Measurements from ENCODE around the gene LOX.

Gene LOX

GRCh38 chr5:122078116-122079110 lies at the start of gene LOX:
Gene LOX, minus strand, starts transcription at chr5:122078259. Its CDS starts 274 bp downstream, at chr5:122077985.
- in situ Hi-C loops (cut with HindIII; ENCODE audit: low sequenced_read_pairs): no loop called here

- in situ Hi-C loops (cut with HindIII; ENCODE audit: low sequenced_read_pairs): no loop called here
Observed at GRCh38 chr5:122126756-122127321, 48.8 kb upstream of the LOX start.

- in situ Hi-C loops (cut with HindIII; ENCODE audit: low sequenced_read_pairs): no loop called here
Observed at GRCh38 chr5:122126177-122126755, 48.2 kb upstream of the LOX start.

GRCh38 chr5:122124766-122125165 lies 46.7 kb upstream of the LOX start:
- in situ Hi-C loops (cut with HindIII; ENCODE audit: low sequenced_read_pairs): no loop called here

GRCh38 chr5:122121479-122122465 lies 43.7 kb upstream of the LOX start:
- in situ Hi-C loops (cut with HindIII; ENCODE audit: low sequenced_read_pairs): no loop called here

- in situ Hi-C loops (cut with HindIII; ENCODE audit: low sequenced_read_pairs): no loop called here
Observed at GRCh38 chr5:122120957-122121356, 42.9 kb upstream of the LOX start.

GRCh38 chr5:122120493-122120892 lies 42.4 kb upstream of the LOX start:
- in situ Hi-C loops (cut with HindIII; ENCODE audit: low sequenced_read_pairs): no loop called here

GRCh38 chr5:122119205-122119604 lies 41.1 kb upstream of the LOX start:
- in situ Hi-C loops (cut with HindIII; ENCODE audit: low sequenced_read_pairs): no loop called here

- in situ Hi-C loops (cut with HindIII; ENCODE audit: low sequenced_read_pairs): no loop called here
Observed at GRCh38 chr5:122118356-122118948, 40.4 kb upstream of the LOX start.

GRCh38 chr5:122114501-122114900 lies 36.4 kb upstream of the LOX start:
- in situ Hi-C loops (cut with HindIII; ENCODE audit: low sequenced_read_pairs): no loop called here

GRCh38 chr5:122112733-122113558 lies 34.9 kb upstream of the LOX start:
- in situ Hi-C loops (cut with HindIII; ENCODE audit: low sequenced_read_pairs): no loop called here

- in situ Hi-C loops (cut with HindIII; ENCODE audit: low sequenced_read_pairs): no loop called here
Observed at GRCh38 chr5:122112063-122112462, 34.0 kb upstream of the LOX start.

- in situ Hi-C loops (cut with HindIII; ENCODE audit: low sequenced_read_pairs): no loop called here
Observed at GRCh38 chr5:122111460-122111859, 33.4 kb upstream of the LOX start.

- in situ Hi-C loops (cut with HindIII; ENCODE audit: low sequenced_read_pairs): no loop called here
Observed at GRCh38 chr5:122110987-122111386, 32.9 kb upstream of the LOX start.

- in situ Hi-C loops (cut with HindIII; ENCODE audit: low sequenced_read_pairs): no loop called here
Observed at GRCh38 chr5:122107016-122107415, 29.0 kb upstream of the LOX start.

GRCh38 chr5:122105909-122106308 lies 27.9 kb upstream of the LOX start:
- in situ Hi-C loops (cut with HindIII; ENCODE audit: low sequenced_read_pairs): no loop called here

GRCh38 chr5:122102825-122103224 lies 24.8 kb upstream of the LOX start:
- in situ Hi-C loops (cut with HindIII; ENCODE audit: low sequenced_read_pairs): no loop called here

- in situ Hi-C loops (cut with HindIII; ENCODE audit: low sequenced_read_pairs): no loop called here
Observed at GRCh38 chr5:122101636-122102285, 23.7 kb upstream of the LOX start.
